Measurements from ENCODE around the gene C22orf31.

DNA sequence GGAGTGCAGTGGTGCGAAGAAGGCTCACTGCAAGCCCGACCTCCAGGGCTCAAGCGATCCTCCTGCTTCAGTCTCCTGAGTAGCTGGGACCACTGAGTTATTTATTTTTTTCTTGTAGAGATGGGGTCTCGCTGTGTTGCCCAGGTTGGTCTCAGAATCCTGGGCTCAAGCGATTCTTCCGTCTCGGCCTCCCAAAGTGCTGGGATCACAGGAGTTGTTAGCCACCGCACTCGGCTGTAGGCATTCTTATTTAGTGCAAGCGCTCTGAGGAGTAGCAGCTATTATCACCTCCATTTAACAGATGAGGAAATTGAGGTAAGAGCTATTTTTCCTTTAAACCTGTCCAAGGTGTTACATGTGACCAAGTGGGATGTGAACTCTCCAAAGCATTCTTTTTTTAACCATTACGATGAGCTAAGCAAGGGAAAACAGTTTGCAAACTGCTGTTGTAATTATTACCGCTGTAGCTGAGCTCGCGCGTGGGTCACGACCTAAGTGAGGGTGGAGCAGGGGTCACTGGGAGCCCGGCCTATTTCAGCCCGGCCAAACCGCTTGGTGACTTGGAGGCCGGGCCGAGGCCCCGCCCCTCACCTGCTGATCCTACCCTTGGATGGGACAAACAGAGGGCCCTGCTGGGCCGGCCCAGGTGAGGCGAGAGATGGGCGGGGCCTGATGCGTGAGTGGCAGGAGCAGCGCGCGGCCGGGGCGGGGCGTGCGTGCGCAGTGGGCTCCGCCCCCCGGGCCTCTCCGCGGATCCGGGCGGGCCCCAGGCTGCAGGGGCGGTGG, 10.8 kb upstream of the C22orf31 start:
- TF ChIP-seq EZH2 (IDR thresholded peaks at IDR 0.05; ENCODE audit: borderline replicate concordance, low read length) (no peak), CTCF (conservative IDR thresholded peaks at IDR 0.05 in 1 of 2, IDR thresholded peaks at IDR 0.05 in 1 of 2; ENCODE audit: extremely low read depth in 1 of 2, insufficient read depth in 1 of 2, low read depth in 1 of 2, low read length in 2 of 2) (no peak)

Data from mammary epithelial cell (primary cell).